GM12878 (cell line): ENCODE data around the gene ANKRD65. TPM values are rescaled to one million over a fixed set of nuclear protein-coding genes. Genes with fewer than 3 reads are reported as not detected.

Experiments
- ATF2 ChIP-seq: IDR thresholded peaks from 2 replicates; pipeline ENCODE4 v1.6.1; 2012; ENCODE audit warnings: low read length, inconsistent platforms
- BCL11A ChIP-seq: IDR thresholded peaks from 2 replicates; pipeline ENCODE4 v1.6.1; 2011; ENCODE audit warnings: low read depth, low read length
- BMI1 ChIP-seq: fragments of 450-650 bp; IDR thresholded peaks from 2 replicates; pipeline ENCODE4 v1.6.1; 2016; ENCODE audit warnings: mild to moderate bottlenecking, moderate library complexity, borderline replicate concordance
- CHD2 ChIP-seq: IDR thresholded peaks from 2 replicates; pipeline ENCODE4 v1.6.1; 2011; ENCODE audit warnings: low read depth, low read length, improper control_type of control experiment, borderline replicate concordance
- DPF2 ChIP-seq: fragments of 450-650 bp; IDR thresholded peaks from 2 replicates; pipeline ENCODE4 v1.6.1; 2017; ENCODE audit warnings: mild to moderate bottlenecking
- GABPA ChIP-seq: IDR thresholded peaks from 2 replicates; pipeline ENCODE4 v1.6.1; 2014; ENCODE audit warnings: antibody characterized with exemption, low read depth, mild to moderate bottlenecking, inconsistent platforms
- HDAC6 ChIP-seq: fragments of 200-600 bp; sonication (generic); IDR thresholded peaks from one replicate; pipeline ENCODE4 v1.8.0; 2017; ENCODE audit warnings: antibody characterized with exemption; ENCODE audit not compliant: unreplicated experiment
- IRF3 ChIP-seq: fragments of 450-650 bp; IDR thresholded peaks from 2 replicates; pipeline ENCODE4 v1.6.1; 2014; ENCODE audit warnings: mild to moderate bottlenecking
- IRF4 ChIP-seq: IDR thresholded peaks from 2 replicates; pipeline ENCODE4 v1.6.1; 2011; ENCODE audit warnings: low read depth, low read length
- KAT2A ChIP-seq: conservative IDR thresholded peaks from 2 replicates; pipeline ENCODE4 v1.6.1; 2011; ENCODE audit warnings: low read depth, low read length; ENCODE audit not compliant: control insufficient read depth
- MAX ChIP-seq: IDR thresholded peaks from 2 replicates; pipeline ENCODE4 v1.6.1; 2012; ENCODE audit warnings: low read depth, low read length, improper control_type of control experiment
- NFIC ChIP-seq: IDR thresholded peaks from 2 replicates; pipeline ENCODE4 v1.6.1; 2012; ENCODE audit warnings: low read depth, mild to moderate bottlenecking, inconsistent platforms, low read length, moderate library complexity
- NR2C1 ChIP-seq: fragments of 450-650 bp; IDR thresholded peaks from 2 replicates; pipeline ENCODE4 v1.6.1; 2017; ENCODE audit warnings: antibody characterized with exemption, mild to moderate bottlenecking, moderate library complexity
- RAD51 ChIP-seq: fragments of 450-650 bp; IDR thresholded peaks from 2 replicates; pipeline ENCODE4 v1.6.1; 2016; ENCODE audit warnings: moderate library complexity, mild to moderate bottlenecking, inconsistent platforms
- RFX5 ChIP-seq: IDR thresholded peaks from 2 replicates; pipeline ENCODE4 v1.6.1; 2011; ENCODE audit warnings: low read depth, low read length, improper control_type of control experiment
- SIX5 ChIP-seq: IDR thresholded peaks from 2 replicates; pipeline ENCODE4 v1.6.1; 2011; ENCODE audit warnings: mild to moderate bottlenecking, low read depth, low read length, moderate library complexity; ENCODE audit not compliant: severe bottlenecking
- SMAD5 ChIP-seq: IDR thresholded peaks from 2 replicates; pipeline ENCODE4 v1.6.1; 2016; ENCODE audit warnings: antibody characterized with exemption, low read depth
- SRF ChIP-seq, 2 experiments: IDR thresholded peaks; 2 replicates each; pipeline ENCODE4 v1.6.1; 2011; ENCODE audit warnings: low read depth in 2 of 2, low read length in 2 of 2, mild to moderate bottlenecking in 1 of 2, moderate library complexity in 1 of 2
- WRNIP1 ChIP-seq: IDR thresholded peaks from 2 replicates; pipeline ENCODE4 v1.6.1; 2011; ENCODE audit warnings: low read depth, low read length, improper control_type of control experiment, borderline replicate concordance
- YBX1 ChIP-seq: fragments of 450-650 bp; IDR thresholded peaks from 2 replicates; pipeline ENCODE4 v1.6.1; 2016; ENCODE audit warnings: antibody characterized with exemption
- ZBTB33 ChIP-seq: fragments of 450-650 bp; IDR thresholded peaks from 2 replicates; pipeline ENCODE4 v1.6.1; 2017; ENCODE audit warnings: mild to moderate bottlenecking
- ZBTB4 ChIP-seq: fragments of 450-650 bp; formaldehyde crosslinking; IDR thresholded peaks from 2 replicates; pipeline ENCODE4 v1.4.0; 2022; ENCODE audit warnings: mild to moderate bottlenecking, moderate library complexity
- ZNF207 ChIP-seq: fragments of 450-650 bp; IDR thresholded peaks from 2 replicates; pipeline ENCODE4 v1.6.1; 2014; ENCODE audit warnings: antibody characterized with exemption, mild to moderate bottlenecking, borderline replicate concordance
- ZZZ3 ChIP-seq: IDR thresholded peaks from 2 replicates; pipeline ENCODE4 v1.6.1; 2011; ENCODE audit warnings: low read depth; ENCODE audit not compliant: control insufficient read depth, insufficient read length
- polyA plus RNA-seq, 11 experiments: library from polyadenylated mRNA; depleted of rRNA in 4 of 11; unstranded in 6 of 11; stranded (reverse) in 5 of 11; fragments of >200 nt; fragmentation: Nextera tagmentation in 4 of 11; fragmentation: Illumina TruSeq in 1 of 11; extraction: Ambion mirVana in 4 of 11; extraction: Trizol in 1 of 11; gene quantifications; 1 replicate in 1 of 11; 2 replicates in 10 of 11; pipeline versions ENCODE4 v1.2.1 to v1.2.3, GENCODE V29; 2011 to 2016; ENCODE audit warnings: inconsistent platforms in 2 of 11, missing spikeins in 2 of 11, low read depth in 1 of 11
- total RNA-seq, 4 experiments: library from RNA; depleted of rRNA in 3 of 4; stranded (reverse); fragments of >200 nt in 3 of 4; fragmentation: Illumina TruSeq in 1 of 4; extraction: Trizol in 1 of 4; gene quantifications; 2 replicates each; pipeline versions ENCODE4 v1.2.1 to v1.2.3, GENCODE V29; 2013 to 2021

The ANKRD65 gene
- total and polyA plus RNA-seq, 10 of the 15 experiments (the other 5 are each of a cell fraction or from before 2014, with no cell fraction given), result 0.05 to 2.8 (median 0.37) TPM

- TF ChIP-seq SIX5, result peak; percentile 80
- no peak for TF ChIP-seq KAT2A
- TF ChIP-seq BCL11A, result no peak
- TF ChIP-seq CHD2, result peak; percentile 90
- no peak for TF ChIP-seq WRNIP1
- TF ChIP-seq ZBTB4, result no peak
- TF ChIP-seq MAX, result peak; percentile 88
- peak; percentile 72 for TF ChIP-seq DPF2
- TF ChIP-seq GABPA, result no peak
- TF ChIP-seq HDAC6, result no peak
- TF ChIP-seq ZBTB33, result no peak
- peak; percentile 90 for TF ChIP-seq SMAD5
- TF ChIP-seq IRF4, result no peak
- TF ChIP-seq SRF (IDR thresholded peaks at IDR 0.05; ENCODE audit: low read depth in 2 of 2, low read length in 2 of 2), result peak in 1 of 2 experiments; percentile 53; a peak in 1 of 4 replicates
- TF ChIP-seq RFX5, result peak; percentile 29; the same call in 1 of the 2 replicates
- TF ChIP-seq BMI1, result no peak
- no peak for TF ChIP-seq ZZZ3
- 0 out of 2 replicates have a peak, but pooled peaks have one; percentile 54 for TF ChIP-seq ZNF207
- no peak for TF ChIP-seq NFIC
- TF ChIP-seq YBX1, result no peak
- TF ChIP-seq ATF2, result no peak
- TF ChIP-seq IRF3, result 0 out of 2 replicates have a peak, but pooled peaks have one; percentile 7
- TF ChIP-seq NR2C1, result peak; percentile 100
- TF ChIP-seq RAD51, result no peak
These were observed 14.0 kb downstream of the ANKRD65 start, which contains the start of gene MRPL20 (continued) for GRCh38 chr1:1406821-1407635.
